OCI-LY3 (cell line): ENCODE data around the gene ZBED3.

Experiments
- H2AFZ ChIP-seq: fragments of 200-600, 300-600 bp; shearing (Covaris generic); 2 replicates; pipeline ENCODE4 v1.6.0; 2014; ENCODE audit warnings: antibody characterized with exemption, low read depth, low read length
- H3K27ac ChIP-seq: fragments of 200-600, 300-600 bp; sonication (generic); 2 replicates; pipeline ENCODE4 v1.5.1; 2014; ENCODE audit warnings: mild to moderate bottlenecking, low read length, moderate library complexity, mixed read lengths
- H3K27me3 ChIP-seq: fragments of 200-600, 300-600 bp; sonication (generic); 2 replicates; pipeline ENCODE4 v1.6.1; 2014; ENCODE audit warnings: low read depth, low read length, mixed read lengths
- H3K36me3 ChIP-seq: fragments of 200-600, 300-600 bp; sonication (generic); replicated peaks from 2 replicates; pipeline ENCODE3; 2014; ENCODE audit warnings: low read depth, low read length, mixed read lengths
- H3K4me1 ChIP-seq: fragments of 300-600, 200-600 bp; sonication (generic); 2 replicates; pipeline ENCODE4 v1.6.1; 2014; ENCODE audit warnings: low read length, mixed read lengths
- H3K4me2 ChIP-seq: fragments of 200-600, 300-600 bp; sonication (generic); 2 replicates; pipeline ENCODE4 v1.6.1; 2014; ENCODE audit warnings: low read length, mixed read lengths
- H3K4me3 ChIP-seq: fragments of 300-600, 200-600 bp; sonication (generic); 2 replicates; pipeline ENCODE4 v1.5.1; 2014; ENCODE audit warnings: antibody characterized with exemption, mild to moderate bottlenecking, low read length, moderate library complexity
- H3K79me2 ChIP-seq: fragments of 300-600, 200-600 bp; shearing (Covaris generic); 2 replicates; pipeline ENCODE4 v1.6.1; 2014; ENCODE audit warnings: mild to moderate bottlenecking, low read length, mixed read lengths
- H3K9ac ChIP-seq: fragments of 300-600, 200-600 bp; shearing (Covaris generic); 2 replicates; pipeline ENCODE4 v1.6.0; 2014; ENCODE audit warnings: mild to moderate bottlenecking, low read length, moderate library complexity
- H3K9me3 ChIP-seq: fragments of 200-600, 300-600 bp; shearing (Covaris generic); 2 replicates; pipeline ENCODE4 v1.6.1; 2014; ENCODE audit warnings: low read length, mixed read lengths; ENCODE audit not compliant: insufficient read depth
- H4K20me1 ChIP-seq: fragments of 200-600, 300-600 bp; sonication (generic); 2 replicates; pipeline ENCODE4 v1.6.1; 2016; ENCODE audit warnings: low read length, mixed read lengths; ENCODE audit not compliant: insufficient read depth
- EZH2phosphoT487 ChIP-seq: fragments of 200-600 bp; shearing (Covaris generic); IDR thresholded peaks from 2 replicates; pipeline ENCODE4 v1.6.1; 2018; ENCODE audit warnings: antibody characterized with exemption, mixed run types, low read depth
- TF ChIP-seq, protein P1 (sequence below): fragments of 200-600, 300-600 bp; sonication (generic); IDR thresholded peaks from 2 replicates; pipeline ENCODE4 v1.5.1; 2014; ENCODE audit warnings: antibody characterized with exemption, low read length, low read depth

Gene ZBED3

DNA sequence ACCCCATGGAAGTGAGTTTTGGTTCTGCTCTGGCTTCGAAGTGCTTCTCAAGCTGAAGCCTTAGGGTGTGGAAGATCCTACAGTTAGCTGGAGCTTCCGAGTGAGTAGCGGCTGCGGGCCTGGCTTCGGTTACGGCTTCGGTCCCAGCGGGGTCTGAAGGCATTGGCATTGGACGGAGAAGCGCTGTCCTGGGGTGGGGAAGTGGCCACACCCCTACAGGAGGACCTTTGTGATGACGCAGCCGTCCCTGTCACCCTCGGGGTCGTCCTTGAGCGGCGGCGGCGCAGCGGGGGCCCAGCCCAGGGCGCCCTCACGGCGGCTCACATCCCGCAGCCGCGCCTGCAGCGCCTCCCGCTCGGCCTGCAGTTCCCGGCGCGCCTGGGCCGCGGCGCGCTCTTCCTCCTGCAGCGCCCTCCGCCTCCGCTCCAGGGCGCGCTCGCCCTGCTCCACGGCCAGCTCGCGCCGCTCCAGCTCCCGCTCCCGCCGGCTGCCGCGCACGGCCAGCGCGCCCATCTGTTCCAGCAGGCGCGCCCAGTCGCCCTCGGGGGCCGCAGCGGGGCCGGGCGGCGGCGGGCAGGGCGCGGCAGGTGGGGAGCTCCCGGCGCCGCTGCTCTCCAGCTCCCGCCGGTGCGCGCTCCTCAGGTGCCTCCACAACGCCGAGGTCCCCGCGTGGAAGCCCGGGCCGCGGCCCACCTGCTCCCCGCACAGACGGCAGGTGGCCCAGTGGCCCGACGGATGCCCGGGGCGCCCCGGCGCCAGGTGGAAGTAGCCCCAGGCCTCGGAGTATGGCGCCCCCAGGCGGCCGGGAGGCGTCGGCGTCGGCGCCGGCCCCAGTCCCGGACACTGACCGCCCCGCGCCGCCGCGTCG is 9.9 kb downstream of the ZBED3 start:
- peaks cover under 1% of the 10 kb centered on the region for H3K36me3 ChIP-seq
- no peaks in the 10 kb centered on the region for H3K79me2 ChIP-seq
- H3K9me3 ChIP-seq: no peaks in the 10 kb centered on the region
- H3K27me3 ChIP-seq: no peaks in the 10 kb centered on the region
- peak overlapping the region; percentile 57; the same call in 1 of the 2 replicates for H3K9ac ChIP-seq
- peak overlapping the region; percentile 89 for H3K4me2 ChIP-seq
- H3K4me1 ChIP-seq: peaks cover 14% of the 10 kb centered on the region
- TF ChIP-seq EZH2phosphoT487: no peak
- TF ChIP-seq, protein P1, sequence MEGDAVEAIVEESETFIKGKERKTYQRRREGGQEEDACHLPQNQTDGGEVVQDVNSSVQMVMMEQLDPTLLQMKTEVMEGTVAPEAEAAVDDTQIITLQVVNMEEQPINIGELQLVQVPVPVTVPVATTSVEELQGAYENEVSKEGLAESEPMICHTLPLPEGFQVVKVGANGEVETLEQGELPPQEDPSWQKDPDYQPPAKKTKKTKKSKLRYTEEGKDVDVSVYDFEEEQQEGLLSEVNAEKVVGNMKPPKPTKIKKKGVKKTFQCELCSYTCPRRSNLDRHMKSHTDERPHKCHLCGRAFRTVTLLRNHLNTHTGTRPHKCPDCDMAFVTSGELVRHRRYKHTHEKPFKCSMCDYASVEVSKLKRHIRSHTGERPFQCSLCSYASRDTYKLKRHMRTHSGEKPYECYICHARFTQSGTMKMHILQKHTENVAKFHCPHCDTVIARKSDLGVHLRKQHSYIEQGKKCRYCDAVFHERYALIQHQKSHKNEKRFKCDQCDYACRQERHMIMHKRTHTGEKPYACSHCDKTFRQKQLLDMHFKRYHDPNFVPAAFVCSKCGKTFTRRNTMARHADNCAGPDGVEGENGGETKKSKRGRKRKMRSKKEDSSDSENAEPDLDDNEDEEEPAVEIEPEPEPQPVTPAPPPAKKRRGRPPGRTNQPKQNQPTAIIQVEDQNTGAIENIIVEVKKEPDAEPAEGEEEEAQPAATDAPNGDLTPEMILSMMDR: peak; percentile 63
- H3K27ac ChIP-seq: no peak overlapping the region
- H4K20me1 ChIP-seq: no peaks in the 10 kb centered on the region; the same call in 1 of the 2 replicates
- H2AFZ ChIP-seq: 0 out of 2 replicates have a peak overlapping the region, but pooled peaks have one; percentile 1
- peak overlapping the region; percentile 82 for H3K4me3 ChIP-seq

DNA sequence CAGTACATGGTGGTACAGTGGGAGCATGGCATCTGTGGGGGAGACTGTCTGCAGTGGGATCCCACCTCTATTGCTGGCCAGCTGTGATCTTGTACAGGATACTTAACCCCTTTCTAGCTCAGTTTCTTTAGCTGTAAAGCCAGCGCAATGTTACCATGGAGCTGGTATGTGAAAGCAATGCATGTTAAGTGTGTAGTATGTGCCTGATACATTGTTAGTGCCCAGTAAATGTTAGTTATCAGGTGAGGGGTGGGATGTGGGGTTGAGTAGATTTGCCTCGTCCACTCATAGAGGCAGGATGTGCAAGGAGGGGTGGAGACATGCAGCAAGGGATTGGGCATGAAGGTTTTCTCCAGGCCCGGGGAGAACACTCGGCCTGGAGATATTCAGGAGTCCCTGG is 12.3 kb downstream of the ZBED3 start:
- H2AFZ ChIP-seq: no peak overlapping the region
- H3K36me3 ChIP-seq: peaks cover 2% of the 10 kb centered on the region
- H3K27ac ChIP-seq: no peak overlapping the region
- TF ChIP-seq, protein P1: no peak
- no peak for TF ChIP-seq EZH2phosphoT487
- no peak overlapping the region for H3K4me3 ChIP-seq
- no peak overlapping the region for H3K4me2 ChIP-seq
- no peaks in the 10 kb centered on the region for H3K9me3 ChIP-seq
- no peaks in the 10 kb centered on the region for H3K79me2 ChIP-seq
- no peaks in the 10 kb centered on the region for H3K27me3 ChIP-seq
- H3K9ac ChIP-seq: no peak overlapping the region
- no peaks in the 10 kb centered on the region; the same call in 1 of the 2 replicates for H4K20me1 ChIP-seq
- H3K4me1 ChIP-seq: peaks cover 14% of the 10 kb centered on the region

DNA sequence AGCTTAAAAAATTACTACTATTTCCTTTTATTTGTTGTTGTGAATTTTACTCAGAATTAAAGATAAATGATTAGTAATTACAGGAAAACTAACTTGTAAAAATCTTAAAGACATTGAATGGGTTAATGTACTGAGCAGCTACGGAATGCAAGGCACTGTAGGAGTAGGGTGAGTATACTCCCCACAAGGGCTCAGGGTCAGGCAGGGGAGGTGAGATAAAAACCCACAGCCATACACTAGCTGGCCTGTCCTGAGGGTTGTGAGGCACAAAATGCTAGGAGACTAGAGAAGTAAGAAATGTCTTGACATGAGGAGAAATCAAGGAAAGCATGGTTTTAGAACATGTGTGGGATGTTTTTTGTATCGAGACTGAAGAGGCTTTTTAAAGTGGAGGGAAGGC is 13.4 kb downstream of the ZBED3 start:
- Histone ChIP-seq H4K20me1 (no peaks in the 10 kb centered on the region; the same call in 1 of the 2 replicates), H3K9ac (no peak overlapping the region), H3K79me2 (no peaks in the 10 kb centered on the region), H3K36me3 (peaks cover 10% of the 10 kb centered on the region), H3K27me3 (no peaks in the 10 kb centered on the region), H3K4me2 (no peak overlapping the region), H3K4me1 (peaks cover 14% of the 10 kb centered on the region), H3K27ac (no peak overlapping the region), H2AFZ (no peak overlapping the region), H3K4me3 (no peak overlapping the region), H3K9me3 (no peaks in the 10 kb centered on the region)
- TF ChIP-seq EZH2phosphoT487: no peak
- TF ChIP-seq, protein P1: no peak

DNA sequence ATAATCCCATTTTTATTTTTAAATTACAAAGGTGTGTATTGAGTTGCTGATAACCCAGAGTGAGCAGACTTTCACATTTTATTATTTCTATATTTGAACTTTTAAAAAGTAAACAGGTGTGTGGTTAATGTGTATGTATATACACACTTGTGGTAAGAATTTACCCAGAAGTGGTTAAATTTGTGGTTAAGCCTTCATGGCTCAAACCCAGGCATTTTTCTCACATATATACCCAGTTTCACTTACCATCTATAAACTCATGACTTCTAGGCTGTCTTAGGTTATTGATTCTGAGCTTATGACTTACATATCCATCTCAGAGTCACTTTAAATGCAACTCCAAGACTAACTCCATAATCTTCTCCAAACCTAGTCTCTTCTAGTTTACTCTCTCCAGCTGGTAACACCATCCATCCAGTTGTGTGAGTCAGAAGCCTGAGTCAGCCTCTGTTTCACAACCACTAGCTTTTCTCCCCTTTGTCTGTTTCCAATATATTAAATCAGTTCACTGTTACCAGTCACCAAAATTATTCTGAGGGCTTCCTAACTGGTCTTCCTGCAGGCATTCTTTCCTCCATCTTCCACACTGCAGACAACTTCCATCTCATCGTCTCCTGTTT is 20.2 kb downstream of the ZBED3 start:
- peak overlapping the region; percentile 22 for H3K9ac ChIP-seq
- H3K4me3 ChIP-seq: peak overlapping the region; percentile 24
- peak overlapping the region; percentile 94 for H3K27ac ChIP-seq
- no peaks in the 10 kb centered on the region for H4K20me1 ChIP-seq
- peaks cover 39% of the 10 kb centered on the region for H3K36me3 ChIP-seq
- peaks cover 44% of the 10 kb centered on the region for H3K4me1 ChIP-seq
- H2AFZ ChIP-seq: no peak overlapping the region
- H3K4me2 ChIP-seq: peak overlapping the region; percentile 63
- H3K9me3 ChIP-seq: no peaks in the 10 kb centered on the region
- TF ChIP-seq, protein P1: no peak
- no peak for TF ChIP-seq EZH2phosphoT487
- no peaks in the 10 kb centered on the region for H3K27me3 ChIP-seq
- H3K79me2 ChIP-seq: no peaks in the 10 kb centered on the region
